Spleen (tissue), 11 donors: ENCODE measurements around the gene DNAAF9. TPM values are rescaled to one million over a fixed set of nuclear protein-coding genes. Genes with fewer than 3 reads are reported as not detected.

Experiments
- DNase-seq: peaks from one replicate; pipeline ENCODE4 v3.0.0-alpha.2; 2020
- H3K27ac ChIP-seq, 8 donors: fragments of 200-600 bp; sonication (generic) in 7 of 8; 1 replicate in 4 of 8; 2 replicates in 4 of 8; pipeline versions ENCODE4 v1.5.0 to v1.8.0; 2016 to 2021; ENCODE audit warnings: inconsistent platforms in 4 of 8, mild to moderate bottlenecking in 4 of 8, moderate library complexity in 1 of 8
- H3K27me3 ChIP-seq, 7 donors: fragments of 200-600 bp; sonication (generic) in 6 of 7; replicated peaks in 1 of 7; 1 replicate in 4 of 7; 2 replicates in 3 of 7; pipeline versions ENCODE4 v1.5.0 to v1.8.0; 2016 to 2021; ENCODE audit warnings: inconsistent platforms in 3 of 7, mild to moderate bottlenecking in 1 of 7
- H3K36me3 ChIP-seq, 6 donors: fragments of 200-600 bp; sonication (generic) in 5 of 6; 1 replicate in 4 of 6; 2 replicates in 2 of 6; pipeline versions ENCODE4 v1.5.0 to v1.8.0; 2016 to 2021; ENCODE audit warnings: inconsistent platforms in 2 of 6
- H3K4me1 ChIP-seq, 6 donors: fragments of 200-600 bp; sonication (generic) in 5 of 6; 1 replicate in 3 of 6; 2 replicates in 3 of 6; pipeline versions ENCODE4 v1.5.0 to v1.8.0; 2016 to 2021; ENCODE audit warnings: inconsistent platforms in 3 of 6
- H3K4me3 ChIP-seq, 8 donors: fragments of 200-600 bp; sonication (generic) in 7 of 8; 1 replicate in 4 of 8; 2 replicates in 4 of 8; pipeline versions ENCODE4 v1.5.0 to v1.8.0; 2016 to 2021; ENCODE audit warnings: inconsistent platforms in 4 of 8, mild to moderate bottlenecking in 4 of 8, moderate library complexity in 2 of 8
- H3K9me3 ChIP-seq, 8 donors: fragments of 200-600 bp; sonication (generic) in 7 of 8; 1 replicate in 4 of 8; 2 replicates in 4 of 8; pipeline versions ENCODE4 v1.5.0 to v1.8.0; 2016 to 2021; ENCODE audit warnings: inconsistent platforms in 4 of 8
- POLR2A ChIP-seq, 3 donors: fragments of 450-650 bp; IDR thresholded peaks; one replicate each; pipeline ENCODE4 v1.5.1; 2017; ENCODE audit warnings: antibody characterized with exemption in 3 of 3, mild to moderate bottlenecking in 1 of 3
- POLR2AphosphoS5 ChIP-seq, 3 donors: sonication (generic); formaldehyde crosslinking; IDR thresholded peaks; one replicate each; pipeline ENCODE4 v1.5.1; 2017; ENCODE audit warnings: antibody characterized with exemption in 3 of 3
- WGBS, 5 donors: extraction: QIAGEN DNeasy Blood & Tissue Kit in 3 of 5; methylation state at CpG; one replicate each; pipeline versions ENCODE4 v1.1.5 to v1.1.7; 2013 to 2018; 5-methylcytosine and 5-hydroxymethylcytosine counted together
- intact Hi-C: fragments of 100-400 bp; cut with DNase I; formaldehyde crosslinking; loops from one replicate; pipeline ENCODE4 v1.15.0; 2023; ENCODE audit warnings: low total_unique reads
- polyA plus RNA-seq, 3 donors: library from polyadenylated mRNA; stranded (reverse); fragments of 200-250 nt; gene quantifications; one replicate each; pipeline ENCODE4 v1.2.1, GENCODE V29; 2013
- total RNA-seq, 7 donors: library from RNA; depleted of rRNA in 3 of 7; stranded (reverse); fragments of >200 nt in 3 of 7; fragmentation: NEBNext Ultra II Directional in 4 of 7; extraction: Animal tissue kit (Norgen Biotek cat#: 25700) in 4 of 7; gene quantifications; one replicate each; pipeline versions ENCODE4 v1.1.0 to v1.2.1, GENCODE V29; 2016 to 2021
- TF ChIP-seq, protein P1 (sequence below), 11 experiments: fragments of 200-600 bp in 7 of 11; fragments of 450-650 bp in 4 of 11; sonication (generic) in 4 of 11; IDR thresholded peaks in 8 of 11; conservative IDR thresholded peaks in 3 of 11; 1 replicate in 7 of 11; 2 replicates in 4 of 11; pipeline versions ENCODE4 v1.4.0 to v1.8.0; 2016 to 2021; ENCODE audit warnings: antibody characterized with exemption in 11 of 11, inconsistent platforms in 4 of 11, mild to moderate bottlenecking in 1 of 11
- donor health status: healthy with polysubstance abuse.
- donor health status: DM: no; HTN: no; CAD: no; lungs with moderate emphysema.
- donor health status: DM: no; HTN: no; CAD: no.
- donor health status: Bipolar disorder and iron deficiency.
- donor health status: healthy.
- donor health status: DM: no; HTN: no; CAD: no.
- donor health status: DM: yes; HTN: yes; CAD: no.

DNAAF9 gene
- total and polyA plus RNA-seq, 10 donors, result 1.8 to 21.4 (median 16.4) TPM

GRCh38 chr20:3436864-3437574 is 29.6 kb upstream of the DNAAF9 start:
- H3K9me3 ChIP-seq, result no peaks in the 10 kb centered on the region
- no peaks in the 10 kb centered on the region for H3K27me3 ChIP-seq
- H3K4me3 ChIP-seq, result no peak overlapping the region
- TF ChIP-seq POLR2AphosphoS5 (IDR thresholded peaks at IDR 0.05) (no peak), POLR2A (IDR thresholded peaks at IDR 0.05) (no peak)
- TF ChIP-seq, protein P1, sequence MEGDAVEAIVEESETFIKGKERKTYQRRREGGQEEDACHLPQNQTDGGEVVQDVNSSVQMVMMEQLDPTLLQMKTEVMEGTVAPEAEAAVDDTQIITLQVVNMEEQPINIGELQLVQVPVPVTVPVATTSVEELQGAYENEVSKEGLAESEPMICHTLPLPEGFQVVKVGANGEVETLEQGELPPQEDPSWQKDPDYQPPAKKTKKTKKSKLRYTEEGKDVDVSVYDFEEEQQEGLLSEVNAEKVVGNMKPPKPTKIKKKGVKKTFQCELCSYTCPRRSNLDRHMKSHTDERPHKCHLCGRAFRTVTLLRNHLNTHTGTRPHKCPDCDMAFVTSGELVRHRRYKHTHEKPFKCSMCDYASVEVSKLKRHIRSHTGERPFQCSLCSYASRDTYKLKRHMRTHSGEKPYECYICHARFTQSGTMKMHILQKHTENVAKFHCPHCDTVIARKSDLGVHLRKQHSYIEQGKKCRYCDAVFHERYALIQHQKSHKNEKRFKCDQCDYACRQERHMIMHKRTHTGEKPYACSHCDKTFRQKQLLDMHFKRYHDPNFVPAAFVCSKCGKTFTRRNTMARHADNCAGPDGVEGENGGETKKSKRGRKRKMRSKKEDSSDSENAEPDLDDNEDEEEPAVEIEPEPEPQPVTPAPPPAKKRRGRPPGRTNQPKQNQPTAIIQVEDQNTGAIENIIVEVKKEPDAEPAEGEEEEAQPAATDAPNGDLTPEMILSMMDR (IDR thresholded peaks at IDR 0.05 in 8 of 11, conservative IDR thresholded peaks at IDR 0.05 in 3 of 11), result no peak
- WGBS, 5 donors, result 65 to 94% (median 92%) methylated on average over 2 of the region's 2 CpGs
- H3K4me1 ChIP-seq, result no peaks in the 10 kb centered on the region
- no peaks in the 10 kb centered on the region for H3K36me3 ChIP-seq
- intact Hi-C loops, result no loop called here
- DNase-seq, result no peak
- H3K27ac ChIP-seq, result no peak overlapping the region

- no peaks in the 10 kb centered on the region for H3K27me3 ChIP-seq
- H3K4me1 ChIP-seq, result peaks cover 0 to 12% (median 0%) of the 10 kb centered on the region in 6 donors
- WGBS, 5 donors, result 74 to 91% (median 80%) methylated on average over 6 of the region's 6 CpGs
- no peak for DNase-seq
- TF ChIP-seq POLR2AphosphoS5 (IDR thresholded peaks at IDR 0.05) (no peak), POLR2A (IDR thresholded peaks at IDR 0.05) (no peak)
- TF ChIP-seq, protein P1 (IDR thresholded peaks at IDR 0.05 in 8 of 11, conservative IDR thresholded peaks at IDR 0.05 in 3 of 11), result no peak
- no peak overlapping the region for H3K27ac ChIP-seq
- intact Hi-C loops, result no loop called here
- H3K9me3 ChIP-seq, result no peaks in the 10 kb centered on the region
- H3K36me3 ChIP-seq, result no peaks in the 10 kb centered on the region
- H3K4me3 ChIP-seq, result no peak overlapping the region
These were observed 26.8 kb upstream of the DNAAF9 start for GRCh38 chr20:3434232-3434631.

GRCh38 chr20:3433744-3434143 is 26.3 kb upstream of the DNAAF9 start:
- H3K4me1 ChIP-seq, result peaks cover 0 to 12% (median 0%) of the 10 kb centered on the region in 6 donors
- no peaks in the 10 kb centered on the region for H3K27me3 ChIP-seq
- no peaks in the 10 kb centered on the region for H3K9me3 ChIP-seq
- H3K4me3 ChIP-seq, result no peak overlapping the region
- H3K27ac ChIP-seq, result no peak overlapping the region
- TF ChIP-seq, protein P1 (IDR thresholded peaks at IDR 0.05 in 8 of 11, conservative IDR thresholded peaks at IDR 0.05 in 3 of 11), result no peak
- no peak for TF ChIP-seq POLR2A (IDR thresholded peaks at IDR 0.05)
- no peak for TF ChIP-seq POLR2AphosphoS5 (IDR thresholded peaks at IDR 0.05)
- 80 to 92% (median 84%) methylated on average over 3 of the region's 3 CpGs for WGBS, 5 donors
- DNase-seq, result no peak
- H3K36me3 ChIP-seq, result no peaks in the 10 kb centered on the region
- intact Hi-C loops, result no loop called here

DNA sequence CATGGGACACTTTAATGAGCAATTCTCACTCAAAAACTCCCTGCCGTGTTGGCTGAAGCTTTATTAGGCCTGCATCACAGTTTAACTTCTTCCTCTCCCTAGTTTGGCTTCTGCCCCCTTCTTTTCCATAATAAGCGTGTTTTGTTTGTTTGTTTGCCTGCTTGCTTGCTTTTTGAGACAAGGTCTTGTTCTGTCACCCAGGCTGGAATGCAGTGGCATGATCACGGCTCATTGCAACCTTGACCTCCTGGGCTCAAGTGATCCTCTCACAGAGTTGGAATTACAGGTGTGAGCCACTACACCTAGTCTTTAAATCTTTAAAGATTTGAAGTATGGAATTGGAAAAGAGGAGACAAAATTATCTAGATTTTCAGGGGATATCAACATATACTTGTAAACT is 25.4 kb upstream of the DNAAF9 start:
- no peak for DNase-seq
- Histone ChIP-seq H3K27me3 (no peaks in the 10 kb centered on the region), H3K4me1 (peaks cover 0 to 12% (median 0%) of the 10 kb centered on the region in 6 donors), H3K4me3 (no peak overlapping the region), H3K36me3 (no peaks in the 10 kb centered on the region), H3K9me3 (no peaks in the 10 kb centered on the region), H3K27ac (no peak overlapping the region)
- WGBS, 5 donors, result 79 to 94% (median 87%) methylated on average over 3 of the region's 3 CpGs
- TF ChIP-seq POLR2AphosphoS5 (IDR thresholded peaks at IDR 0.05), result no peak
- intact Hi-C loops, result no loop called here
